OCI-LY3 (cell line): Measurements from ENCODE around the gene NHERF2.

Experiments used
- CTCF ChIP-seq: fragments of 200-600, 300-600 bp; sonication (generic); IDR thresholded peaks from 2 replicates; pipeline ENCODE4 v1.5.1; 2014; ENCODE audit warnings: antibody characterized with exemption, low read length, low read depth
- EZH2phosphoT487 ChIP-seq: fragments of 200-600 bp; shearing (Covaris generic); IDR thresholded peaks from 2 replicates; pipeline ENCODE4 v1.6.1; 2018; ENCODE audit warnings: antibody characterized with exemption, mixed run types, low read depth

- TF ChIP-seq CTCF (no peak), EZH2phosphoT487 (no peak)
These were observed 11.4 kb upstream of the NHERF2 start for GRCh38 chr16:2015117-2015946.
